Endothelial cell of umbilical vein (primary cell): ENCODE data around the gene ARHGAP20.

Experiments
- CTCF ChIP-seq, 2 donors: IDR thresholded peaks; 1 replicate in 1 of 2; 2 replicates in 1 of 2; pipeline ENCODE4 v1.5.1; 2011; ENCODE audit warnings: low read length in 2 of 2, mild to moderate bottlenecking in 2 of 2, moderate library complexity in 2 of 2, control low read depth in 1 of 2, inconsistent platforms in 1 of 2, low read depth in 1 of 2; ENCODE audit not compliant: insufficient read depth in 1 of 2; ENCODE audit errors: extremely low read depth in 1 of 2
- POLR2A ChIP-seq: IDR thresholded peaks from 2 replicates; pipeline ENCODE4 v1.6.1; 2012; ENCODE audit warnings: low read depth, mild to moderate bottlenecking, control low read depth, low read length
- POLR2AphosphoS5 ChIP-seq: IDR thresholded peaks from 2 replicates; pipeline ENCODE4 v1.6.1; 2012; ENCODE audit warnings: low read depth, mild to moderate bottlenecking, control low read depth, low read length, moderate library complexity; ENCODE audit not compliant: insufficient read depth

- TF ChIP-seq POLR2A: no peak
- no peak for TF ChIP-seq CTCF (IDR thresholded peaks at IDR 0.05; ENCODE audit: extremely low read depth in 1 of 2, insufficient read depth in 1 of 2, low read depth in 1 of 2, low read length in 2 of 2)
- no peak for TF ChIP-seq POLR2AphosphoS5
Measured at GRCh38 chr11:110689306-110689705, 22.9 kb downstream of the ARHGAP20 start.
